Endothelial cell (in vitro differentiated cells): ENCODE results near the gene EN2. TPM values are rescaled to one million over a fixed set of nuclear protein-coding genes. Genes with fewer than 3 reads are reported as not detected.

Source experiments
- DNase-seq: peaks from one replicate; pipeline ENCODE4 v3.0.0; 2021; ENCODE audit warnings: low spot score
- H3K27ac Mint-ChIP-seq: one replicate; pipeline ENCODE4 v1.8.0; 2021; ENCODE audit warnings: mixed read lengths, inconsistent platforms; ENCODE audit not compliant: unreplicated experiment
- H3K27me3 Mint-ChIP-seq: one replicate; pipeline ENCODE4 v1.8.0; 2021; ENCODE audit warnings: mild to moderate bottlenecking, moderate library complexity, mixed read lengths, inconsistent platforms; ENCODE audit not compliant: unreplicated experiment
- H3K36me3 Mint-ChIP-seq: one replicate; pipeline ENCODE4 v1.8.0; 2021; ENCODE audit warnings: mild to moderate bottlenecking, low read depth, mixed read lengths, inconsistent platforms; ENCODE audit not compliant: unreplicated experiment
- H3K4me1 Mint-ChIP-seq: one replicate; pipeline ENCODE4 v1.8.0; 2021; ENCODE audit warnings: mild to moderate bottlenecking, mixed read lengths, inconsistent platforms; ENCODE audit not compliant: unreplicated experiment
- H3K4me3 Mint-ChIP-seq: one replicate; pipeline ENCODE4 v1.8.0; 2021; ENCODE audit warnings: mild to moderate bottlenecking, mixed read lengths, inconsistent platforms; ENCODE audit not compliant: unreplicated experiment
- H3K9me3 Mint-ChIP-seq: one replicate; pipeline ENCODE4 v1.8.0; 2021; ENCODE audit warnings: mixed read lengths, inconsistent platforms; ENCODE audit not compliant: unreplicated experiment
- CTCF ChIP-seq: fragments of 200-600 bp; sonication (generic); IDR thresholded peaks from one replicate; pipeline ENCODE4 v1.5.0; 2021; ENCODE audit warnings: antibody characterized with exemption; ENCODE audit not compliant: unreplicated experiment
- total RNA-seq: library from RNA; stranded (reverse); fragmentation: NEBNext Ultra II Directional; extraction: Animal tissue kit (Norgen Biotek cat#: 25700); gene quantifications from one replicate; pipeline ENCODE4 v1.2.1, GENCODE V29; 2021; ENCODE audit not compliant: unreplicated experiment

The EN2 gene
- total RNA-seq, 1 donor from 2014 or later: 2.1 TPM

GRCh38 chr7:155470686-155471638, 13.0 kb downstream of the EN2 start:
- no peaks in the 10 kb centered on the region for H3K36me3 Mint-ChIP-seq
- H3K4me3 Mint-ChIP-seq: peak overlapping the region; percentile 69
- no peak for DNase-seq
- peaks cover 28% of the 10 kb centered on the region for H3K27me3 Mint-ChIP-seq
- H3K4me1 Mint-ChIP-seq: peaks cover 24% of the 10 kb centered on the region
- no peaks in the 10 kb centered on the region for H3K9me3 Mint-ChIP-seq
- no peak overlapping the region for H3K27ac Mint-ChIP-seq
- TF ChIP-seq CTCF: no peak

DNA sequence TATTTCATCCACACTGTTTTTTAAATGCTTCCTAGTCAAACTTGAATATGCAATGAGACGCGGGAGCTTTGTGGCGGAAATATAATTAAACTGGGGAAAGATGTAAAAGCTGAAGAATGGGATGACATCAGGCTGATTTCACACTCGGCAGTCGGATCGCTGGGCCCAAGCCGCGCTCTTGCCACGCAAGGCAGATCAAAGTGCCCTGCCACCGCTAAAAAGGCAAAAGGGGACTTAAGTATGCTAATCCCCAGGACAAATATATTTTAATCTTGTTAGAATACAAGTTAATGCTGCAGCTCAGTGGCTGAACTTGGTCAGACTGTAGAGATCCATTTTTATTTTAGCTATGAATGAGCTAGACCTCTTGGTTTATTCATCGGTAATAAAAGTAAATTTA, 13.8 kb downstream of the EN2 start:
- no peak overlapping the region for H3K27ac Mint-ChIP-seq
- no peaks in the 10 kb centered on the region for H3K9me3 Mint-ChIP-seq
- DNase-seq: no peak
- peaks cover 25% of the 10 kb centered on the region for H3K27me3 Mint-ChIP-seq
- no peaks in the 10 kb centered on the region for H3K36me3 Mint-ChIP-seq
- no peak overlapping the region for H3K4me3 Mint-ChIP-seq
- TF ChIP-seq CTCF: no peak
- H3K4me1 Mint-ChIP-seq: peaks cover 24% of the 10 kb centered on the region

GRCh38 chr7:155477476-155477875, 19.5 kb downstream of the EN2 start:
- Mint-ChIP-seq H3K27me3 (peaks cover 18% of the 10 kb centered on the region), H3K4me3 (no peak overlapping the region), H3K36me3 (no peaks in the 10 kb centered on the region), H3K27ac (no peak overlapping the region), H3K9me3 (no peaks in the 10 kb centered on the region), H3K4me1 (peaks cover 20% of the 10 kb centered on the region)
- DNase-seq: no peak
- TF ChIP-seq CTCF: no peak

GRCh38 chr7:155481764-155482163, 23.8 kb downstream of the EN2 start:
- no peaks in the 10 kb centered on the region for H3K9me3 Mint-ChIP-seq
- DNase-seq: no peak
- H3K4me3 Mint-ChIP-seq: no peak overlapping the region
- no peak overlapping the region for H3K27ac Mint-ChIP-seq
- H3K4me1 Mint-ChIP-seq: peaks cover 31% of the 10 kb centered on the region
- TF ChIP-seq CTCF: no peak
- no peaks in the 10 kb centered on the region for H3K36me3 Mint-ChIP-seq
- H3K27me3 Mint-ChIP-seq: peaks cover 11% of the 10 kb centered on the region

DNA sequence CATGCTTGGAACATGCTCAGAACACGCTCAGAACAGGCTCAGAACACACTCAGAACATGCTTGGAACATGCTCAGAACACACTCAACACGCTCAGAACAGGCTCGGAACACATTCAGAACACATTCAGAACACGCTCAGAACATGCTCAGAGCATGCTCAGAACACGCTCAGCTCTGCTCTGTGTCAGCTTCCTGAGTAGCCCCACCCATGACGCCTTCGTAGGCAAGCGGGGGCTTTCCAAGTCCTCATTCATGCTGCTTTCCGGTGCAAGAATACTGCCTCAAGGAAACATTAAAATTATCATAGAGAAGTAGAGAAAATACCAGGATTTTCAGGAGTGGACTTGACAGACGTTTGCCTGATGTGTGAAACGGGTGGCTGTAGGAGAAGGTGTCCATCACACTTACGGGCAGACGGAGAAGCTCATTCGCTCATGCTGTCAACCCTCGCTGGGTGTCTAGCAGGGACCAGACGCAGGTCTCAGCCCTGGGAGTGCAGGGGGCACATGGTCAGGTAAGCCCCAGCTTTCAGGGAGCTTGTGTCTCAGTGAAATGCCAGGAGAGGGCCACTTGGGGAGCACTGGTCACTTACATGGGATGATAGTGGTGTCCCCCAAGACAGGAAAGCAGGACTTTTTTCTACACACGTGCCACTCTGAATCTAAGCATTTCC, 24.7 kb downstream of the EN2 start:
- H3K27me3 Mint-ChIP-seq: peaks cover 11% of the 10 kb centered on the region
- H3K36me3 Mint-ChIP-seq: no peaks in the 10 kb centered on the region
- peak overlapping the region; percentile 78 for H3K27ac Mint-ChIP-seq
- H3K9me3 Mint-ChIP-seq: no peaks in the 10 kb centered on the region
- no peak overlapping the region for H3K4me3 Mint-ChIP-seq
- DNase-seq: no peak
- peaks cover 31% of the 10 kb centered on the region for H3K4me1 Mint-ChIP-seq
- TF ChIP-seq CTCF: no peak
